ENCODE results near the gene MYPOP. TPM values are rescaled to one million over a fixed set of nuclear protein-coding genes. Genes with fewer than 3 reads are reported as not detected.

MYPOP gene
- total RNA-seq, 1 experiment from 2014 or later = 13.6 TPM

DNA sequence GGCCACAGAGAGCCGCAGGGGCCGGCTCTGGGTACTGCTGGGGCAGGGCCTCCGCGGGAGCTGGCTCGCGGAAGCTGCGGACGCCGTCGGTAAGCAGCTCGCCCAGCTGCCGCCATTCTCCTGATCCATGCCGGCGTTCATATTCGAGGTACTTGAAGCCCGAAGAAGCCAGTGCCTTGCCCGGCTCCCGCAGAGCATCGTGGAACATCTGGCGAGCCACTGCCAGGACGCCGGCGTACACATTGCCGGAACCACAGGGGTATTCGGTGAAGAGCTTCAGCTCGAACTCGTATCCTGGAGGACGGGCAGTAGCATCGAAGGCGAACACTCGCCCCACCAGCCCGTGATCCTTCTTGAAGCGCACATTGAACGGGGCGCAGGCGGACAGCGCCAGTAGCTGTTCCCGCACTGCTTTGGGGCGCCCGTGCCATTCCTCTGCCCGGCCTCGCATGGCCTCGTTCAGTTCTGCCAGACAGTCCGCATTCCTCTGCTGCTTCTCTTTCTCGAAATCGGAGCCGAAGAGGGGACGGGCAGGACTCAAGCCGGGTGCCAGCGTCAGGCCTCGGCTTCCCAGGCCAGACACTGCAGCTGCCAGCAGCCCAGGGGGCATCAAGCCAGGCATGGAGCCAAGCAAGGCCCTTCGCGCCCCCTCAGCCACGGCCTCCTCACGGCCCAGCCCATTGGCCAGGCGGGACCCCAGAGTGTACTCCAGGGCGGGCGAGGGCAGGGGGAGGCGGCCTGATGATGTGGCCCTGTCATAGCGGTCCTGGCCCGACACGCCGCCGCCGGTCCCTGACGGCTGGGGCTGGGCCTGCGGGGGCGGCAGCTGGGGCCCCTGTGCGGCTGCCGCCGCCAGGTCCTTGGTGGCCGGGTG, 17.5 kb downstream of the MYPOP start:
- POLR2A ChIA-PET (ENCODE audit: unreplicated experiment) = no interaction called here
- TSS peak; percentile 34 for BruUV-seq (replicated peaks)
- Histone ChIP-seq H3K4me3 (peak overlapping the region; percentile 75), H3K4me1 (replicated peaks; ENCODE audit: insufficient read depth) (peaks cover 18% of the 10 kb centered on the region), H2AFZ (peak overlapping the region; percentile 92; the same call in 1 of the 2 replicates), H3K27me3 (ENCODE audit: insufficient read depth, low read depth) (no peaks in the 10 kb centered on the region), H3F3A (ENCODE audit: insufficient read depth, low read depth) (peaks cover 40% of the 10 kb centered on the region), H3K9me3 (ENCODE audit: insufficient read depth, low read depth) (no peaks in the 10 kb centered on the region), H4K20me1 (ENCODE audit: insufficient read depth) (peaks cover 32% of the 10 kb centered on the region), H3K9me2 (ENCODE audit: insufficient read depth) (no peaks in the 10 kb centered on the region), H3K36me3 (ENCODE audit: low read depth) (no peaks in the 10 kb centered on the region), H3K4me2 (peak overlapping the region; percentile 80), H3K27ac (peak overlapping the region; percentile 16; the same call in 1 of the 2 replicates), H3K79me2 (ENCODE audit: low read depth) (peaks cover 23% of the 10 kb centered on the region)
- intact Hi-C loops (cut with micrococcal nuclease; ENCODE audit: unreplicated experiment) = loop anchor here (5.0 kb wide), 2 partner anchors 118 to 132 kb away; partner anchors contain the start of gene SIX5
- TF ChIP-seq EZH2 (IDR thresholded peaks at IDR 0.05; ENCODE audit: low read depth) = no peak
- TF ChIP-seq, protein P1, sequence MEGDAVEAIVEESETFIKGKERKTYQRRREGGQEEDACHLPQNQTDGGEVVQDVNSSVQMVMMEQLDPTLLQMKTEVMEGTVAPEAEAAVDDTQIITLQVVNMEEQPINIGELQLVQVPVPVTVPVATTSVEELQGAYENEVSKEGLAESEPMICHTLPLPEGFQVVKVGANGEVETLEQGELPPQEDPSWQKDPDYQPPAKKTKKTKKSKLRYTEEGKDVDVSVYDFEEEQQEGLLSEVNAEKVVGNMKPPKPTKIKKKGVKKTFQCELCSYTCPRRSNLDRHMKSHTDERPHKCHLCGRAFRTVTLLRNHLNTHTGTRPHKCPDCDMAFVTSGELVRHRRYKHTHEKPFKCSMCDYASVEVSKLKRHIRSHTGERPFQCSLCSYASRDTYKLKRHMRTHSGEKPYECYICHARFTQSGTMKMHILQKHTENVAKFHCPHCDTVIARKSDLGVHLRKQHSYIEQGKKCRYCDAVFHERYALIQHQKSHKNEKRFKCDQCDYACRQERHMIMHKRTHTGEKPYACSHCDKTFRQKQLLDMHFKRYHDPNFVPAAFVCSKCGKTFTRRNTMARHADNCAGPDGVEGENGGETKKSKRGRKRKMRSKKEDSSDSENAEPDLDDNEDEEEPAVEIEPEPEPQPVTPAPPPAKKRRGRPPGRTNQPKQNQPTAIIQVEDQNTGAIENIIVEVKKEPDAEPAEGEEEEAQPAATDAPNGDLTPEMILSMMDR (conservative IDR thresholded peaks at IDR 0.05) = no peak
- DNase-seq = peak; percentile 21 to 26
- CTCF ChIA-PET = interaction anchor here (0.6 kb wide), 1 partner anchor 38 kb away, joined by 4 read pairs; no protein-coding TSS in a partner anchor

GRCh38 chr19:45883881-45884681, 18.3 kb downstream of the MYPOP start:
- H3K79me2 ChIP-seq (ENCODE audit: low read depth) = peaks cover 23% of the 10 kb centered on the region
- H3K27ac ChIP-seq = no peak overlapping the region
- no peaks in the 10 kb centered on the region for H3K27me3 ChIP-seq (ENCODE audit: insufficient read depth, low read depth)
- peaks cover 18% of the 10 kb centered on the region for H3K4me1 ChIP-seq (replicated peaks; ENCODE audit: insufficient read depth)
- peaks cover 32% of the 10 kb centered on the region for H4K20me1 ChIP-seq (ENCODE audit: insufficient read depth)
- no TSS peak for BruUV-seq (replicated peaks)
- POLR2A ChIA-PET (ENCODE audit: unreplicated experiment) = no interaction called here
- H3K4me2 ChIP-seq = peak overlapping the region; percentile 80
- DNase-seq = no peak
- no peaks in the 10 kb centered on the region for H3K9me2 ChIP-seq (ENCODE audit: insufficient read depth)
- peaks cover 31% of the 10 kb centered on the region for H3F3A ChIP-seq (ENCODE audit: insufficient read depth, low read depth)
- CTCF ChIA-PET = interaction anchor here (0.5 to 0.6 kb wide), 3 partner anchors 37 to 378 kb away, joined by 3 to 4 read pairs (median 3); no protein-coding TSS in a partner anchor
- intact Hi-C loops (cut with micrococcal nuclease; ENCODE audit: unreplicated experiment) = loop anchor here (1.0 to 5.0 kb wide), 3 partner anchors 67 to 133 kb away; partner anchors contain the start of gene SIX5
- no peak overlapping the region for H2AFZ ChIP-seq
- peak overlapping the region; percentile 75; the same call in 1 of the 2 replicates for H3K4me3 ChIP-seq
- H3K9me3 ChIP-seq (ENCODE audit: insufficient read depth, low read depth) = no peaks in the 10 kb centered on the region
- TF ChIP-seq, protein P1 (conservative IDR thresholded peaks at IDR 0.05) = no peak
- no peak for TF ChIP-seq EZH2 (IDR thresholded peaks at IDR 0.05; ENCODE audit: low read depth)
- no peaks in the 10 kb centered on the region for H3K36me3 ChIP-seq (ENCODE audit: low read depth)

DNA sequence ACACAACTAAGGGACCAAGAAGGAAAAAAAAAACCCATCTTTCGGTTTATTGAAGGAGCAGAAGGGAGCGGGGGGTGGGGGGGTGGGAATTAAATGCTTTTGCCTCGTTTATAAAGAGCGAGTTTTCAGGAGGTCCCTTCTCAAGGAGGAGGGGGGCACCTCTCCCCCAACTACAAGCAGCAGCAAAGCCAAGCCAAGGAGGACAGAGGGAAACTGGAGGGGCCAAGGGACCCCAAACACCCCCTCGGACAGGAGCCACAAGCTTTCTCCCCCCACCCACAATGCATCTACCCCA, 18.9 kb downstream of the MYPOP start:
- Histone ChIP-seq H3K9me3 (ENCODE audit: insufficient read depth, low read depth) (no peaks in the 10 kb centered on the region), H3F3A (ENCODE audit: insufficient read depth, low read depth) (peaks cover 35% of the 10 kb centered on the region), H3K27me3 (ENCODE audit: insufficient read depth, low read depth) (no peaks in the 10 kb centered on the region), H3K9me2 (ENCODE audit: insufficient read depth) (no peaks in the 10 kb centered on the region), H4K20me1 (ENCODE audit: insufficient read depth) (peaks cover 32% of the 10 kb centered on the region), H3K4me1 (replicated peaks; ENCODE audit: insufficient read depth) (peaks cover 20% of the 10 kb centered on the region), H3K27ac (no peak overlapping the region), H3K79me2 (ENCODE audit: low read depth) (peaks cover 23% of the 10 kb centered on the region), H2AFZ (no peak overlapping the region), H3K36me3 (ENCODE audit: low read depth) (no peaks in the 10 kb centered on the region), H3K4me2 (peak overlapping the region; percentile 51), H3K4me3 (no peak overlapping the region; the same call in 1 of the 2 replicates)
- BruUV-seq (replicated peaks) = no TSS peak
- intact Hi-C loops (cut with micrococcal nuclease; ENCODE audit: unreplicated experiment) = loop anchor here (1.0 to 5.0 kb wide), 3 partner anchors 66 to 134 kb away; partner anchors contain the start of gene SIX5
- TF ChIP-seq EZH2 (IDR thresholded peaks at IDR 0.05; ENCODE audit: low read depth) = no peak
- TF ChIP-seq, protein P1 (conservative IDR thresholded peaks at IDR 0.05) = peak; percentile 51; the same call in 1 of the 2 replicates
- CTCF ChIA-PET = interaction anchor here (0.5 to 0.6 kb wide), 2 partner anchors 92 to 377 kb away, joined by 3 read pairs; no protein-coding TSS in a partner anchor
- no peak for DNase-seq
- POLR2A ChIA-PET (ENCODE audit: unreplicated experiment) = no interaction called here
